ENCODE measurements around the gene ARID1B. TPM values are rescaled to one million over a fixed set of nuclear protein-coding genes. Genes with fewer than 3 reads are reported as not detected.

The ARID1B gene
- total RNA-seq, 1 donor from 2014 or later, result 47.3 TPM

DNA sequence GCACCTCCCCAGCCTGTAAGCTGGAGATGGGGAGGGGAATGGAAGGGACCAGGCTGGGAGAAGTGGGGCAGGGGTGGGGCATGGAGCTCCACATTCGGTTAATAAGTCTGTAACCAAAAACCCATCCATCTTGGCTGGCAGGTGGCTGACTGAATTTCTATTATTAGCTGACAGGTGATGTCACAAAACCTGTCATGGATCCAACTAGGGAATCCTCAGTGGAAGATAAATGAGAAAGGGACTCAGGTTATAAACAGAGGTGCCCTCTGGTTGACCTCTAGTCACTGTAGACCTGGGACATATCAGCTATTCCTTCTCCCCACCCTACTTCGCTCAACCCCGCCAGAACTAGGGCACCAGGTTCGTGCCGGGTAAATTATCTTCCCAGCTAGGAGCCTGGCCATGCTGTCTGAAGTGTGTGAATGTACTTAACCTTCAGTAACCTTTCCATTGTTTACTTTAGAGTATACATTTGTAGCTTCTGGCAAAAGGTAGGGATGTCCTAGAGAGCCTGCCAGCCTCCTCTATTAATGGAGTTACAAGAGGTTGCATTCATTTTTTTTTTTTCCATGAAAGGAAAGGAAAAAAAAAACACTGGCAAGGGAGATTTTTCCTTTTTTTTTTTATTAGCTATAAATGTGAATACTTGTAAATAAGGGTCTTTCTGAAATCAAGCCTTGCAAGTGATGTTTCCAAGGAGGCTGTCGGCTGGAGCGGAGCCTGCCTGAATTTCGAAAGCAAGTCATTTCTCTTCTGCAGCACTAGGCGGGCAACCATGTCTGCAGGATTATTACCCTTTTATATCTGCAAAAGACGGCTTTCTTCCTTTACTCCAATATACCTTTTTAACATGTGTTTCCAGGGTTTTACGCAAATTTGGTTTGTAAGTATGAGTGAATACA, 410.3 kb downstream of the ARID1B start:
- no peak for DNase-seq (ENCODE audit: low read depth)
- no peak for TF ChIP-seq CTCF (IDR thresholded peaks at IDR 0.05; ENCODE audit: insufficient read depth, low read length, poor library complexity, severe bottlenecking)
- Histone ChIP-seq H3K4me3 (ENCODE audit: low read depth, low read length) (no peak overlapping the region), H3K36me3 (ENCODE audit: control insufficient read depth, insufficient read depth, low read length) (peaks cover 1% of the 10 kb centered on the region), H3K27me3 (ENCODE audit: control insufficient read depth, insufficient read depth, low read length) (no peaks in the 10 kb centered on the region)

GRCh38 chr6:157188213-157188612, 411.0 kb downstream of the ARID1B start:
- no peak for TF ChIP-seq CTCF (IDR thresholded peaks at IDR 0.05; ENCODE audit: insufficient read depth, low read length, poor library complexity, severe bottlenecking)
- H3K27me3 ChIP-seq (ENCODE audit: control insufficient read depth, insufficient read depth, low read length), result no peaks in the 10 kb centered on the region
- H3K4me3 ChIP-seq (ENCODE audit: low read depth, low read length), result no peak overlapping the region
- DNase-seq (ENCODE audit: low read depth), result no peak
- peaks cover 1% of the 10 kb centered on the region for H3K36me3 ChIP-seq (ENCODE audit: control insufficient read depth, insufficient read depth, low read length)

DNA sequence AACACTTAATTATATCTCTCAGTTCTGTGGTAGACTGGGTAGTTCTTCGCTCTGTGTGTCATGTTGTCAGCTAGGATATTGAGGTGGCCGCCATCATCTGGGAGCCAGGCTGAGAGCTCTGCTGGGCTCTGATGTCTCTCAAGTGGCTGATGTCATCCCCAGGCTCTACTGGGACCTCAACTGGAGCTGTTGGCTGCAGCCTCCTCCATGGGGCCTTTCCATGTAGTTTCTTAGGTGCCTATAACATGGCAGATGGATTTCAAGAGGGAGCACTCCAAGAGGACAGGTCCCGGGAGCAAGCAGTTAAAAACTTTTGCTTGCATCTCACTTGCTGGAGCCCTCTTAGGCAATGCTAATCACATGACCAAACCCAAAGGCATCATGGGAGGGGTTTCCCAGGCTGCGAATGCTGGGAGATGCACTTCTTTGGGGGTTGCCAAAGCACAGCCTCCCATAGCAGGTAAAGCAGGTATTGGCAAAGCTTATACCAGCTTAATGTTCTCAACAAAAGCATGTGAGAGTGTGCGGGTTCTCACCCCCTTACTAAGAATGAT, 416.3 kb downstream of the ARID1B start:
- peaks cover 3% of the 10 kb centered on the region for H3K36me3 ChIP-seq (ENCODE audit: control insufficient read depth, insufficient read depth, low read length)

GRCh38 chr6:157194110-157194509, 416.9 kb downstream of the ARID1B start:
- peaks cover 3% of the 10 kb centered on the region for H3K36me3 ChIP-seq (ENCODE audit: control insufficient read depth, insufficient read depth, low read length)
- TF ChIP-seq CTCF (IDR thresholded peaks at IDR 0.05; ENCODE audit: insufficient read depth, low read length, poor library complexity, severe bottlenecking), result no peak
- H3K4me3 ChIP-seq (ENCODE audit: low read depth, low read length), result no peak overlapping the region
- no peak for DNase-seq (ENCODE audit: low read depth)
- no peaks in the 10 kb centered on the region for H3K27me3 ChIP-seq (ENCODE audit: control insufficient read depth, insufficient read depth, low read length)

More for the DNA sequence above, 416.3 kb downstream of the ARID1B start:
- DNase-seq (ENCODE audit: low read depth), result no peak
- H3K27me3 ChIP-seq (ENCODE audit: control insufficient read depth, insufficient read depth, low read length), result no peaks in the 10 kb centered on the region
- no peak overlapping the region for H3K4me3 ChIP-seq (ENCODE audit: low read depth, low read length)
- TF ChIP-seq CTCF (IDR thresholded peaks at IDR 0.05; ENCODE audit: insufficient read depth, low read length, poor library complexity, severe bottlenecking), result no peak

DNA sequence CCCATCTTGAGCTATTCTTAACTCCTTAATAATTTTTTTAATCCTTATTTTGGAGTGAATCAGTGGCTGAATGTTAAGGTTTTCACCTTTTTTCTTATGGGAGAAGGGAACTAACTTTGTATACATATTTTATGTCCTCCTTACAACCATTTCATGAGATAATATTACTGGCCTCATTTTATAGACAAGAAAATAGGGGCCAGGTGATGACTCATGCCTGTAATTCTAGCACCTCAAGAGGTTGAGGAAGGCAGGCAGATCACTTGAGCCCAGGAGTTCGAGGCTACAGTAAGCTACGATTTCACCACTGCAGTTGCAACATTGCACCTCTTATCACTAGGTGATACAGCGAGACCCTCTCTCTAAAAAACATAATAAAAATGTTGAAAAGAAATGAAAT, 417.5 kb downstream of the ARID1B start:
- Histone ChIP-seq H3K36me3 (ENCODE audit: control insufficient read depth, insufficient read depth, low read length) (peaks cover 3% of the 10 kb centered on the region), H3K27me3 (ENCODE audit: control insufficient read depth, insufficient read depth, low read length) (no peaks in the 10 kb centered on the region), H3K4me3 (ENCODE audit: low read depth, low read length) (no peak overlapping the region)
- TF ChIP-seq CTCF (IDR thresholded peaks at IDR 0.05; ENCODE audit: insufficient read depth, low read length, poor library complexity, severe bottlenecking), result no peak
- DNase-seq (ENCODE audit: low read depth), result no peak
